GM18873 (cell line): ENCODE measurements around the gene NFKBIE.

ENCODE experiments used
- ATAC-seq: cut with Tn5 transposase; IDR thresholded peaks from one replicate; pipeline ENCODE4 v1.9.1; 2021; ENCODE audit warnings: mild to moderate bottlenecking, moderate library complexity, moderate number of reproducible peaks; ENCODE audit not compliant: unreplicated experiment, low FRiP score

NFKBIE gene

DNA sequence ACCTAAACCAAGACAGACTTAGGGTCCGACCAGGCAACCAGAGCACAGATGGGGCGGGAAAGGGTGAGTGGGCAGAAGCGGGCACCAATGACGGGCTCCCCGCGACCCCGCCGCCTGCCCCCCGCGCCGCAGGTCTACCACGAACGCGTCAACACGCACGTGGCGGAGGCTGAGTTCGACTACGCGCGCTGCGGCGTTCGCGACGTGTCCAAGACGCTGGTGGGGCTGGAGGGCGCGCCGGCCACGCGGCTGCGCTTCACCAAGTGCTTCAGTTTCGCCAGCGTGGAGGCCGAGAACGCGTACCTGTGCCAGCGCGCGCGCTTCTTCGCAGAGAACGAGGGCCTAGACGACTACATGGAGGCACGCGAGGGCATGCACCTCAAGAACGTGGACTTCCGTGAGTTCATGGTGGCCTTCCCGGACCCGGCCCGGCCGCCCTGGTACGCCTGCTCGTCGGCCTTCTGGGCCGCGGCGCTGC is 10.0 kb upstream of the NFKBIE start:
- no peak for ATAC-seq

GRCh38 chr6:44273617-44274016 is 8.3 kb upstream of the NFKBIE start:
- no peak for ATAC-seq

DNA sequence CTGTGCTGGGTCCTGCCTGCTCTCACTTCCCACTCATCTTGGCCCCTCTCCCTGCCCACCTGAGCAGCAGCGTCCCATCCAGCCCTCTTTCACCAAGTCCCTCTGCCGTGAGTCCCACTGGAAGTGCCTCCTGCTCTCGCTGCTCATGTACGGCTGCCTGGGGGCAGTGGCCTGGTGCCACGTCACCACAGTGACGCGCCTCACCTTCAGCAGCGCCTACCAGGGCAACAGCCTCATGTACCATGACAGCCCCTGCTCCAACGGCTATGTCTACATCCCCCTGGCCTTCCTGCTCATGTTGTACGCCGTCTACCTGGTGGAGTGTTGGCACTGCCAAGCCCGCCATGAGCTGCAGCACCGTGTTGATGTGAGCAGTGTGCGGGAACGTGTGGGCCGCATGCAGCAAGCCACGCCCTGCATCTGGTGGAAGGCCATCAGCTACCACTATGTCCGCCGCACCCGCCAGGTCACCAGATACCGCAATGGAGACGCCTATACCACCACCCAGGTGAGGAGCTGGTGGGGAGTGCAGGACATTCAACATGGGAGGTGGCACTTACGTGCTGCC is 7.7 kb upstream of the NFKBIE start:
- no peak for ATAC-seq

DNA sequence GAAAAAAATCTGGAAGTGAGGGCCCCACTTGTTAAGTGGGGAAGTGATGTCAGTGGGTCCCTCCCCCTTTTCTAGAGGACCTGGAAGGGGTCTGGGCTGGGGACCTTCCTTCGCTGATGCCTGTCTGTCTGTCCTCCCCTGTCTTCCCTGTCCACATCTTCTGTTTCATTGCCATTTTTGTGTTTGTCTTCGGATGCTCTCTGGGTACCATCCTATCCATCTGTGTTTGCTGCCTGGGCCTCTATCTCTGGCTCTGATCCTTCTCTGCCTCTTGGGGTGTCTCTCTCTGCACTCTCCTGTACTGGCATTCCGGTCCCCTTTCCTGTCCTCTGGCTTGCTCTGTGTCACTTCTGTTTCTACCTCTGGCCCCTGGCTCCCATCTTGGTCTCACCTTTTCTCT is 7.2 kb upstream of the NFKBIE start:
- no peak for ATAC-seq

DNA sequence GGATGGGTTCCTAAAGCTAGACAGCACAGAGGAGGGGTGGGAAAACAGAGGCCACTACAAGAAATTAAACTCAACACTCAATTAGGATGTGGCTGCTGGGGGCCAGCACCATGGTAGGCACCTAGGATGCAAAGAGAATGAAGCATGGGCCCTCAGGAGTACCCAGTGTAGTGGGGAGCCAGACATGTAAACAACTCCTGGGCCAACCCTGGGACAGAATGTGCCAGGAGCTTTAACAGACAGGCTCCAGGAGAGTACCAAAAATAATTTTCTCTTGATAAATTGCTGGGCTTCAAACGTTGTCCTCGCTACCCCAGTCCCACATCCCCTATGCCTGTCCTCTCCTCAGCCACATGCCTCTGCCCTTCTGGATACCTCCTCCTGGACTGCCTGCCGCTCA is 6.6 kb upstream of the NFKBIE start:
- no peak for ATAC-seq

GRCh38 chr6:44271406-44271723 is 6.0 kb upstream of the NFKBIE start:
- ATAC-seq, result no peak

DNA sequence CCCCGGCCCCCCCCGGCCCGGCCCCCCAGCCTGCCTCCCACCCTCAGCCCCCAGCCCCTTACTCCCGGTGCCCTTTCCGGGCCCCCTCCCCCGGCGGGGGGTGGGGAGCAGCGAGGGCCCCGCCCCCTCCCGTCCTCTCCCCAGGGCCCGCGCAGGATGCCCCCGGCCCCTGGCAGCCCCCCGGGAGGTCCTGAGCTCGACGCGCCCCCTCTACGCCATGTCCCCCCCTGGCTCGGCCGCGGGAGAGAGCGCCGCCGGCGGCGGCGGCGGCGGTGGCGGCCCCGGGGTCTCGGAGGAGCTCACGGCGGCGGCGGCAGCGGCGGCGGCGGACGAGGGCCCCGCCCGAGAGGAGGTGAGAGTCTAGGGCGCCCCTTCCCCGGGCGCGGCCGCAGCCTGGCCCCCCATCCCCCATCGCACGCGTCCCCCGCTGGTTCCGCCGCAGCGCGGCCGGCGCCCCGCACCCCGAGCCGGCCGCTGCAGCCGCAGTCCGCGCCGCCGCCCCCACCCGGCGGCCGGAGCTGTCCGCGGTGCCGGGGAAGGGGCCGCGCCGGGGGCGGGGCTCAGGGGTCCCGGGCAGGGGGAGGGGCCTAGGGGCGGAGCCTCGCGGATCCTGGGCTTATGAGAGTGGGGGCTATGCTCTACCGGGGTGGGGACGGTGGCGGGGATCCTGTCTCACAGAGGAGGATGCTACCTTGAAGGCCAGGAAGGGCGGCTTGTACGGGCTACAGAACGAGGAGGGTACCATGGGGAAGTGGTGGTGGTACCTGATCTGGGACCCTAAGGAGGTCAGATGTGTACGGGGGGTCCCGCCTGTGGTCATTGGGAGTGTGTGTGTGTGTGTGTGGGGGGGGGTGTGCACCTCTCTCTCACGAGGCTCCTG is 5.4 kb upstream of the NFKBIE start:
- ATAC-seq, result no peak

DNA sequence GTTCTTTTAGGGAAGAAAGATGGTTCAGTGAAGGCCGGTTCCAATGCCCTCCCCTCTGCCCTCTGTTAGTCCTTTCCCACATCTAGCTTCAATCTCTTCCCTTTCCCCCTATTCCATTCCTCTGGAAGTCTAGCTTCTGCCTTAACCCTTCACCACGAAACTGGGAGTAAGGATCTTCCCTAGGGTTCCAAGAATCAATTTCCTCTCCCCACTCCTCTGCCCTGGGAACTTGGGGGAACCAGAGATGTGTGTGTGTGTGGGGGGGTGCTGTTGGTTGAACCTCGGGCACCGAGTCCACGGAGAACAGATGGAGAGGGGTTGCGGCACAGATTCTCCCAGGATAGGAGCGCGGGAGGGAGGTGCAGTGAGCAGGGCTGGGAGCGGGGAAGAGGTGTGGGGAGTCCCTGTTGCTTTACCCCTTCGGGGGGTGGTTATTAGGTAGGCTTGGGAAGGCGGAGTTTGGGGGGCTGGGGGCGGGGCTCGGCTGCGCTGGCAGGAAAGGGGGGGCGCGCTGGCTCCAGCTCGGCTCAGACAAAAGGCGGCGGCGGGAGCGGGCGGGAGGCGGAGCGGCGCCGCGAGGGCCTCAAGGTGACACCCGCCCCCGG is 4.7 kb upstream of the NFKBIE start, which contains the start of gene TMEM151B:
TMEM151B (plus strand) TSS at position 530 of the 605 bp plus-strand sequence. CDS start 293 bp downstream, outside the sequence.
- ATAC-seq, result no peak

- no peak for ATAC-seq
These were observed 4.0 kb upstream of the NFKBIE start for GRCh38 chr6:44269178-44269920.

DNA sequence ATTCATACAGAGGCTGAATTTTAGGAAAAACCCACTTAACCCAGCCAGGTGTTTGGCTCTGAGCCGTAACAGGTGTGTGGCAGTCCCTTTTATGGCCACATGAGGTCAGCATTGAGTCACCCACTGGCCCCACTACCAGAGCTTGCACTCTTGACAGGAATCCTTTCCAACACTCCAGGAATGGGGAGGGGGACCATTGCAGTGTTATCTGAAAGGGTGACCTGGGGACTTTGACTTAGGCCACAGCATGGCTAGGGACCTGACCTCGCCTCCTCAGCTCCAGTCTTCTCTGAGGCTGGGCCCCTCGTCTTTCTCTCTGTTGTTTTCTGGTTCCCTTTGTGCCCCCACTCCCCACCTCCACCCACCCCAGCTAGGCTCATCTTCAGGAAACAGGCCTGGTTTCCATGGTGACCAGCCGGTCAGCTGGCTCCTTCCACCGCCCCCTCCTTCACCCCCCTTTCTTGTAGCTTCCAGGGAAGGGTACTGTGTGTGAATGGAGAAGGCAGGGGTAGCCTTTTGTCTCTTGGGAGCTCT is 2.8 kb upstream of the NFKBIE start:
- ATAC-seq, result no peak

DNA sequence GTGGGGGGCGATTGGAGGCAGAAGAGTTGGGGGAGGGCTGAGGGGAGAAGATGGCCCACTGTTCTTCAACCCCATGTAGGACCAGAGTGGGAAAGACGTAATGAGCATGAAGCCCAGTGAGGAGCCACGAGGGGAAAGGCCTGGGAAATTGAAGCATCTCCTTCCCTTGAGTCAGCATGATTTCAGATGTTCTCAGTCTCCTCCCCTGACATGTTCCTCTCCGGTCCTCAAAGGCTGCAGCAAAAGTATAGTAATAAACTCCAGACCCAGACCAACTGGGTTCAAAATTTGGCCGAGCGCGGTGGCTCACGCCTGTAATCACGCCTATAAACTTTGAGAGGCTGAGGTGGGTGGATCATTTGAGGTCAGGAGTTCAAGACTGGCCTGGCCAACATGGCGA is 1.9 kb upstream of the NFKBIE start:
- ATAC-seq, result no peak

GRCh38 chr6:44266347-44266746 is 996 bp upstream of the NFKBIE start:
- no peak for ATAC-seq

GRCh38 chr6:44265722-44266233 is 427 bp upstream of the NFKBIE start:
- ATAC-seq, result no peak

- ATAC-seq, result peak; percentile 28
These were observed 971 bp downstream of the NFKBIE start for GRCh38 chr6:44264154-44265006.

GRCh38 chr6:44263354-44264100 is 1.8 kb downstream of the NFKBIE start:
- ATAC-seq, result no peak

DNA sequence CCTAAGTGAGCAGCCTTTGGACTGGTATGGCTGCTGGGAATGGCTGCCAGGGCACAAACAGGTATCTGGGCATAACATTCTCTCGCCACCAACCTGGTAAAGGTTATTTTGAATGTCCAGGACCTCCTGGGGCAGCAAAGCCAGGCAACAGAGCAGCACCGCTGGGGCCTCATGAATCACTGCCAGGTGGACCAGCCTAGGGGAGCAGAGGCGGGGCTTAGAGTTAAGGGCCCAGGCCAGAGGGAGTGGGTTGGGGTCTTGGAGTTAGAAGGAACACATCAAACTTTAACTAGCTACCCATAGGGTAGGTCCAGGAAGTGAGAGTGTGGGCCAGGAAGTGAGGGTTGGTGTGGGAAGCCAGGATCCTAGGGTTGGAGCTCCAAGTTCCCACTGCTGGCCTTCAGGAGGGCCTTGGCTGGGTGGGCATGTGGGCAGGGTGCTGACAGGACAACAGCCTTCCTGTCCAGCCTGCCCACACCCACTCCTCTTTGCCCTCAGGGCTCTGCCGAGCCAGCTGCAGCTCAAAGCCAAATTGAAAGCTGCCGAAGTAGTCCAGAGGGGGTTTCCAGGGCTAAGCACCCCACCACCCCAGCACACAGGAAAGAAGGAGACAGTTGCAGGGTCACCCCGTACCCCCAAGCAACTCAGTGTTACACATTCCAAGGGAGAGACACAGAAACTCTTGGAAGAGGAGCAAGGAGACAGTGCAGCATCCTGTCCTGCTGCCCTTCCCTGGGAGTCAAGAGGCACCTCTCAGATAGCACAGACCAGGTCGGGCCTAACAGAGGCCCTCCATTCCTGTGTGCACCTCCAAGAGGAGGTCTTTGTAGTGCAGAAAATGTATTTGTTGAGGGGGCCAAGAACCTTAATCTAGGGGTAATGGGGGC is 2.6 kb downstream of the NFKBIE start:
- no peak for ATAC-seq

DNA sequence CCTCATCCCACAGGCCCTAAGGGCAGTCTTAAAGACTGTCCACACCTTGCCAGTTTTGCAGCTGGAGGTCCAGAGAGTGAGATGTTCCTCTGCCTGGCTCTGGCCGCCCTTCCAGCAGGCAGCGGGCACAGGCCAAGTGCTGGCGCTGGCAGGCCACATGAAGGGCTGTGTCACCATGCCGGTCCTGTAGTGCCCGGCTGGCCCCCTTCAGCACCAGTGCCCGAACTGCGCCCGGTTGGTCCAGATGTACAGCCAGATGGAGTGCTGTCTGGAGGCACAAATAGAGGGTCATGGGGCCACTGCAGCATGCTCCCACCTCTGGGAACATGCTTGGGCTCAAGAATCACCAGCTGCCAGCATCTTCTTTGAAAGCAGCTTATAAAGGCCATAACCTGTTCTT is 3.8 kb downstream of the NFKBIE start:
- ATAC-seq, result no peak
